Suprapubic skin (tissue), 4 donors: ENCODE data around the gene DCTN4.

Experiments used
- EP300 ChIP-seq: sonication (generic); formaldehyde crosslinking; IDR thresholded peaks from one replicate; pipeline ENCODE4 v1.6.1; 2017; ENCODE audit warnings: antibody characterized with exemption
- POLR2A ChIP-seq, 2 donors: fragments of 450-650 bp; IDR thresholded peaks; one replicate each; pipeline ENCODE4 v1.6.1; 2017; ENCODE audit warnings: antibody characterized with exemption in 2 of 2, mild to moderate bottlenecking in 2 of 2, moderate library complexity in 2 of 2
- POLR2AphosphoS5 ChIP-seq, 3 donors: sonication (generic); formaldehyde crosslinking; IDR thresholded peaks; one replicate each; pipeline ENCODE4 v1.6.1; 2017; ENCODE audit warnings: antibody characterized with exemption in 3 of 3
- TF ChIP-seq, protein P1 (sequence below), 2 donors: fragments of 200-600 bp in 1 of 2; fragments of 450-650 bp in 1 of 2; sonication (generic) in 1 of 2; IDR thresholded peaks; one replicate each; pipeline ENCODE4 v1.5.1; 2016 to 2019; ENCODE audit warnings: antibody characterized with exemption in 2 of 2, mild to moderate bottlenecking in 1 of 2, moderate library complexity in 1 of 2

DNA sequence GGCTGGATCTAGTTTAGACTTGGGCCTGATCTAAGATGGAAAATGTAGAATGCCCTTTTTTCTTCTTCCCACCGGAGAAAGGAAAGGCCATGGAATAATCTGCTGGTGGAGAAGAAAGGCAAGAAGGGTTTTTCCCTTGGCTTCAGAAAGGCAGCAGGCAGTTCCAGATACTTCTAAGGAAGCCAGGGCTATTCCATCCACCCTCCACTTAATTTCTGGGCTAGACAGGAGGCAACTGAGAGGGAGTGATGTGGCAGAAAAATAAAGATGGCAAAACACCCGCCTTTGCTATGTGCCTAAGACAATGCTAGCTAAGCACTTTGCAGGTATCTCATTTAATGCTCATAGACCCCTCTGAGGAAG, 87.9 kb downstream of the DCTN4 start:
- TF ChIP-seq, protein P1, sequence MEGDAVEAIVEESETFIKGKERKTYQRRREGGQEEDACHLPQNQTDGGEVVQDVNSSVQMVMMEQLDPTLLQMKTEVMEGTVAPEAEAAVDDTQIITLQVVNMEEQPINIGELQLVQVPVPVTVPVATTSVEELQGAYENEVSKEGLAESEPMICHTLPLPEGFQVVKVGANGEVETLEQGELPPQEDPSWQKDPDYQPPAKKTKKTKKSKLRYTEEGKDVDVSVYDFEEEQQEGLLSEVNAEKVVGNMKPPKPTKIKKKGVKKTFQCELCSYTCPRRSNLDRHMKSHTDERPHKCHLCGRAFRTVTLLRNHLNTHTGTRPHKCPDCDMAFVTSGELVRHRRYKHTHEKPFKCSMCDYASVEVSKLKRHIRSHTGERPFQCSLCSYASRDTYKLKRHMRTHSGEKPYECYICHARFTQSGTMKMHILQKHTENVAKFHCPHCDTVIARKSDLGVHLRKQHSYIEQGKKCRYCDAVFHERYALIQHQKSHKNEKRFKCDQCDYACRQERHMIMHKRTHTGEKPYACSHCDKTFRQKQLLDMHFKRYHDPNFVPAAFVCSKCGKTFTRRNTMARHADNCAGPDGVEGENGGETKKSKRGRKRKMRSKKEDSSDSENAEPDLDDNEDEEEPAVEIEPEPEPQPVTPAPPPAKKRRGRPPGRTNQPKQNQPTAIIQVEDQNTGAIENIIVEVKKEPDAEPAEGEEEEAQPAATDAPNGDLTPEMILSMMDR (IDR thresholded peaks at IDR 0.05) = no peak
- TF ChIP-seq POLR2A (IDR thresholded peaks at IDR 0.05) (no peak), POLR2AphosphoS5 (IDR thresholded peaks at IDR 0.05) (no peak), EP300 (no peak)
